Endodermal cell (in vitro differentiated cells): ENCODE measurements around the gene ATG16L1. TPM values are rescaled to one million over a fixed set of nuclear protein-coding genes. Genes with fewer than 3 reads are reported as not detected.

ENCODE experiments used
- DNase-seq: peaks from one replicate; pipeline ENCODE4 v3.0.0-alpha.2; 2017
- H3K27ac ChIP-seq: 2 replicates; pipeline ENCODE4 v1.5.1; 2013; ENCODE audit warnings: mild to moderate bottlenecking, low read depth, low read length, moderate library complexity
- H3K27me3 ChIP-seq: 2 replicates; pipeline ENCODE4 v1.6.1; 2013; ENCODE audit warnings: mild to moderate bottlenecking, low read length, moderate library complexity; ENCODE audit not compliant: insufficient read depth, control insufficient read depth, poor library complexity, severe bottlenecking
- H3K36me3 ChIP-seq: 2 replicates; pipeline ENCODE4 v1.7.0; 2013; ENCODE audit warnings: mild to moderate bottlenecking, low read length, moderate library complexity; ENCODE audit not compliant: control insufficient read depth, insufficient read depth
- H3K4me1 ChIP-seq: one replicate; pipeline ENCODE4 v1.7.0; 2013; ENCODE audit warnings: low read length; ENCODE audit not compliant: control insufficient read depth, insufficient read depth
- H3K4me3 ChIP-seq: 2 replicates; pipeline ENCODE4 v1.5.1; 2013; ENCODE audit warnings: mild to moderate bottlenecking, low read length, moderate library complexity
- H3K9ac ChIP-seq: 2 replicates; pipeline ENCODE4 v1.6.1; 2013; ENCODE audit warnings: mild to moderate bottlenecking, low read length, moderate library complexity; ENCODE audit not compliant: poor library complexity, severe bottlenecking; ENCODE audit errors: extremely low read depth
- H3K9me3 ChIP-seq: 2 replicates; pipeline ENCODE4 v1.6.1; 2013; ENCODE audit warnings: mild to moderate bottlenecking, low read length, moderate library complexity; ENCODE audit not compliant: control insufficient read depth
- H3K27ac Mint-ChIP-seq: 2 replicates; pipeline ENCODE4 v1.8.0; 2020; ENCODE audit warnings: mixed read lengths
- H3K27me3 Mint-ChIP-seq: 2 replicates; pipeline ENCODE4 v1.8.0; 2021; ENCODE audit warnings: mild to moderate bottlenecking, mixed read lengths; ENCODE audit not compliant: insufficient read depth
- H3K36me3 Mint-ChIP-seq: 2 replicates; pipeline ENCODE4 v1.8.0; 2020; ENCODE audit warnings: low read depth, mixed read lengths
- H3K4me1 Mint-ChIP-seq: 2 replicates; pipeline ENCODE4 v1.8.0; 2020; ENCODE audit warnings: mixed read lengths
- H3K4me3 Mint-ChIP-seq: 2 replicates; pipeline ENCODE4 v1.8.0; 2020; ENCODE audit warnings: mild to moderate bottlenecking, moderate library complexity, mixed read lengths
- H3K9me3 Mint-ChIP-seq: 2 replicates; pipeline ENCODE4 v1.8.0; 2020; ENCODE audit warnings: mild to moderate bottlenecking, mixed read lengths
- WGBS, 2 experiments: methylation state at CpG; one replicate each; pipeline versions ENCODE4 v1.1.5 to v1.1.7; 2013; ENCODE audit warnings: missing lambda C conversion rate in 2 of 2, mixed read lengths in 1 of 2; ENCODE audit not compliant: insufficient coverage in 1 of 2, insufficient read length in 1 of 2; 5-methylcytosine and 5-hydroxymethylcytosine counted together
- total RNA-seq, 2 donors: library from RNA; stranded (reverse); fragmentation: NEBNext Ultra II Directional in 1 of 2; extraction: Animal tissue kit (Norgen Biotek cat#: 25700) in 1 of 2; gene quantifications; 2 replicates in 1 of 2; 3 replicates in 1 of 2; pipeline ENCODE4 v1.2.1, GENCODE V29; 2021
- TF ChIP-seq, protein P1 (sequence below): fragments of 200-600 bp; sonication (generic); conservative IDR thresholded peaks from 2 replicates; pipeline ENCODE4 v1.5.0; 2021; ENCODE audit warnings: antibody characterized with exemption, mild to moderate bottlenecking

ATG16L1 gene
- total RNA-seq, 2 donors from 2014 or later, result 29.6 to 31.6 TPM

DNA sequence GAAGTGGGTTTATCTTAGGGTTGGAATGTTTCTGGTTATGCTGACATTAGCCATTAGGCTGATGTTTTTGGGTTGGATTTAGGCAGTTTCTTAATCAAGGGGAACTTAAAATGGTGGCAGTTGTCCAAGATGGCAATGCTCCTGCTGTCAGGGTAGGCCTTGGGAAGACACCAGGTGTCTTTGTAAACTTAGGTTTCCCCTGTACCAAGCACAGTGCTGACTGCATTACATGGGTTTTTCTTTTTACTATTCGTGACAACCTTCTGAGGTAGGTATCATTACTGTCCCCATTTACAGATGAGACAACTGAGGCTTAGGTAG is 528 bp upstream of the ATG16L1 start:
- H3K36me3 Mint-ChIP-seq, result peaks cover 1% of the 10 kb centered on the region
- H3K4me3 Mint-ChIP-seq, result peak overlapping the region; percentile 96
- TF ChIP-seq, protein P1, sequence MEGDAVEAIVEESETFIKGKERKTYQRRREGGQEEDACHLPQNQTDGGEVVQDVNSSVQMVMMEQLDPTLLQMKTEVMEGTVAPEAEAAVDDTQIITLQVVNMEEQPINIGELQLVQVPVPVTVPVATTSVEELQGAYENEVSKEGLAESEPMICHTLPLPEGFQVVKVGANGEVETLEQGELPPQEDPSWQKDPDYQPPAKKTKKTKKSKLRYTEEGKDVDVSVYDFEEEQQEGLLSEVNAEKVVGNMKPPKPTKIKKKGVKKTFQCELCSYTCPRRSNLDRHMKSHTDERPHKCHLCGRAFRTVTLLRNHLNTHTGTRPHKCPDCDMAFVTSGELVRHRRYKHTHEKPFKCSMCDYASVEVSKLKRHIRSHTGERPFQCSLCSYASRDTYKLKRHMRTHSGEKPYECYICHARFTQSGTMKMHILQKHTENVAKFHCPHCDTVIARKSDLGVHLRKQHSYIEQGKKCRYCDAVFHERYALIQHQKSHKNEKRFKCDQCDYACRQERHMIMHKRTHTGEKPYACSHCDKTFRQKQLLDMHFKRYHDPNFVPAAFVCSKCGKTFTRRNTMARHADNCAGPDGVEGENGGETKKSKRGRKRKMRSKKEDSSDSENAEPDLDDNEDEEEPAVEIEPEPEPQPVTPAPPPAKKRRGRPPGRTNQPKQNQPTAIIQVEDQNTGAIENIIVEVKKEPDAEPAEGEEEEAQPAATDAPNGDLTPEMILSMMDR, result no peak
- peaks cover 16% of the 10 kb centered on the region for H3K9me3 Mint-ChIP-seq
- H3K4me1 Mint-ChIP-seq, result peaks cover 8% of the 10 kb centered on the region
- Histone ChIP-seq H3K27me3 (no peaks in the 10 kb centered on the region), H3K4me3 (peak overlapping the region; percentile 73), H3K27ac (no peak overlapping the region), H3K36me3 (peaks cover 9% of the 10 kb centered on the region), H3K4me1 (no peaks in the 10 kb centered on the region), H3K9me3 (peaks cover 16% of the 10 kb centered on the region), H3K9ac (no peak overlapping the region)
- H3K27ac Mint-ChIP-seq, result peak overlapping the region; percentile 72
- no peaks in the 10 kb centered on the region for H3K27me3 Mint-ChIP-seq
- WGBS, 2 experiments, result 85 to 86% methylated on average over 1 of the region's 1 CpG
- DNase-seq, result no peak

DNA sequence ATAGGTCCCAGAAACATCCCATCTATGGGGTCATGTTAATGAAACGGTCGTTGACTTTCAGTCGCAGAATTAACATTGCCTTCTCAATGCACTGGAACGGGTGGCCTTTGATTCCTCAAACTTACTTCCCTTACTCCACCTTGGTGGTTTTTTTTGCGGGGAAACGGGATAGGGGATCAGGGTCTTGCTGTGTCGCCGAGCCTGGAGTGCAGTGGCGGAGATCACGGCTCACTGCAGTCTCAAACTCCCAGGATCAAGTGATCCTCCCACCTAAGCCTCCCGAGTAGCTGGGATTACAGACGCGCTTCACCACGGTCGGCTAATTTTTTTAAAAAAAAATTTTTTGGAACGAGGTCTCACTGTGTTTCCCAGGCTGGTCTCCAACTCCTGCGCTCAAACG is 754 bp downstream of the ATG16L1 start:
- H3K4me3 ChIP-seq, result peak overlapping the region; percentile 98
- Mint-ChIP-seq H3K27me3 (no peaks in the 10 kb centered on the region), H3K36me3 (peaks cover 9% of the 10 kb centered on the region), H3K4me3 (peak overlapping the region; percentile 96), H3K27ac (peak overlapping the region; percentile 91), H3K4me1 (peaks cover 8% of the 10 kb centered on the region), H3K9me3 (peaks cover 16% of the 10 kb centered on the region)
- TF ChIP-seq, protein P1, result no peak
- no peak for DNase-seq
- H3K27me3 ChIP-seq, result no peaks in the 10 kb centered on the region
- WGBS, 2 experiments, result 0 to 3% methylated on average over 7 to 18 of the region's 18 CpGs
- no peaks in the 10 kb centered on the region for H3K4me1 ChIP-seq
- H3K27ac ChIP-seq, result no peak overlapping the region
- H3K9me3 ChIP-seq, result peaks cover 16% of the 10 kb centered on the region
- H3K9ac ChIP-seq, result peak overlapping the region; percentile 80
- H3K36me3 ChIP-seq, result peaks cover 16% of the 10 kb centered on the region

DNA sequence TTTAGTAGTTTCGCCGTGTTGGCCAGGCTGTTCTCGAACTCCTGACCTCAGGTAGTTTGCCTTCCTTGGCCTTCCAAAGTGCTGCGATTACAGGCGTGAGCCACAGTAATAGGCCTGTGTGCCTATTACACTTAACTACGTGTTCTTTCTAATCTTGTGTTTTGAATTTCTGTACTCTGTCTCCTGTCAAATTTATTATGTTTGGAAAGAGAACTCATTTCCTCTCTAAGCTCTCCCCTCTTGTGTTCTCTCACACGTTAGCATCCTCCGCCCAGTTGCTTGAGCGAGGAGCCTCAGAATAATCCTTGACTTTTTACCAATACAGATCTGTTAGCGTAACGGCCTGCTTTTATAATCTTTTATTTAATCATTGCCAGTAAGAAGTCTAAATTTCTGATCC is 3.7 kb downstream of the ATG16L1 start:
- Histone ChIP-seq H3K4me1 (no peaks in the 10 kb centered on the region), H3K9me3 (peaks cover 11% of the 10 kb centered on the region), H3K36me3 (peaks cover 38% of the 10 kb centered on the region), H3K27ac (no peak overlapping the region), H3K9ac (no peak overlapping the region), H3K27me3 (no peaks in the 10 kb centered on the region), H3K4me3 (no peak overlapping the region)
- TF ChIP-seq, protein P1, result no peak
- Mint-ChIP-seq H3K27me3 (no peaks in the 10 kb centered on the region), H3K9me3 (peaks cover 12% of the 10 kb centered on the region), H3K27ac (no peak overlapping the region), H3K4me3 (no peak overlapping the region), H3K36me3 (peaks cover 30% of the 10 kb centered on the region), H3K4me1 (peaks cover 15% of the 10 kb centered on the region)
- DNase-seq, result no peak
- 91 to 93% methylated on average over 7 to 11 of the region's 11 CpGs for WGBS, 2 experiments
